Loucy (cell line): ENCODE results near the gene TSSC4.

Experiments
- H2AFZ ChIP-seq: fragments of 200-600 bp; sonication (generic); 2 replicates; pipeline ENCODE4 v1.6.0; 2016; ENCODE audit warnings: antibody characterized with exemption, mild to moderate bottlenecking, low read length, moderate library complexity
- H3F3A ChIP-seq: fragments of 200-600 bp; 2 replicates; pipeline ENCODE4 v1.6.0; 2016; ENCODE audit warnings: antibody characterized with exemption, low read depth, mild to moderate bottlenecking
- H3K27me3 ChIP-seq: fragments of 200-600 bp; sonication (generic); 2 replicates; pipeline ENCODE4 v1.6.1; 2014; ENCODE audit warnings: low read length, mild to moderate bottlenecking; ENCODE audit not compliant: insufficient read depth, poor library complexity, severe bottlenecking
- H3K36me3 ChIP-seq: fragments of 200-600 bp; sonication (generic); 2 replicates; pipeline ENCODE4 v1.6.1; 2016; ENCODE audit warnings: low read length; ENCODE audit not compliant: insufficient read depth
- H3K4me1 ChIP-seq: fragments of 200-600 bp; sonication (generic); 2 replicates; pipeline ENCODE4 v1.5.1; 2014; ENCODE audit warnings: low read length, mild to moderate bottlenecking; ENCODE audit not compliant: insufficient read depth, poor library complexity, severe bottlenecking
- H3K4me2 ChIP-seq: fragments of 200-600 bp; sonication (generic); 2 replicates; pipeline ENCODE4 v1.6.0; 2014; ENCODE audit warnings: antibody characterized with exemption, low read length, low read depth, mild to moderate bottlenecking; ENCODE audit not compliant: poor library complexity, severe bottlenecking
- H3K4me3 ChIP-seq: fragments of 200-600 bp; sonication (generic); 2 replicates; pipeline ENCODE4 v1.5.1; 2014; ENCODE audit warnings: low read length, mild to moderate bottlenecking, mixed read lengths; ENCODE audit not compliant: poor library complexity, severe bottlenecking
- H3K79me2 ChIP-seq: fragments of 200-600 bp; sonication (generic); 2 replicates; pipeline ENCODE4 v1.6.1; 2014; ENCODE audit warnings: low read length; ENCODE audit not compliant: insufficient read depth
- H3K9ac ChIP-seq: fragments of 200-600 bp; sonication (generic); 2 replicates; pipeline ENCODE4 v1.6.0; 2014; ENCODE audit warnings: mild to moderate bottlenecking, low read depth, low read length, moderate library complexity; ENCODE audit not compliant: poor library complexity, severe bottlenecking
- H3K9me2 ChIP-seq: fragments of 200-600 bp; sonication (generic); replicated peaks from 2 replicates; pipeline ENCODE4 v1.6.1; 2016; ENCODE audit warnings: low read depth, low read length, mixed read lengths
- H3K9me3 ChIP-seq: fragments of 200-600 bp; sonication (generic); 2 replicates; pipeline ENCODE4 v1.6.1; 2014; ENCODE audit warnings: mild to moderate bottlenecking, antibody characterized with exemption, low read length, low read depth; ENCODE audit not compliant: insufficient read depth
- H4K20me1 ChIP-seq: fragments of 200-600 bp; sonication (generic); 2 replicates; pipeline ENCODE4 v1.6.0; 2014; ENCODE audit warnings: antibody characterized with exemption, low read length, mild to moderate bottlenecking; ENCODE audit not compliant: insufficient read depth, poor library complexity, severe bottlenecking
- EZH2phosphoT487 ChIP-seq: fragments of 200-600 bp; IDR thresholded peaks from 2 replicates; pipeline ENCODE4 v1.6.1; 2018; ENCODE audit warnings: antibody characterized with exemption, mild to moderate bottlenecking, moderate library complexity, borderline replicate concordance
- TF ChIP-seq, protein P1 (sequence below): fragments of 200-600 bp; sonication (generic); conservative IDR thresholded peaks from 2 replicates; pipeline ENCODE4 v1.5.1; 2014; ENCODE audit warnings: mild to moderate bottlenecking, antibody characterized with exemption, low read length

The TSSC4 gene

DNA sequence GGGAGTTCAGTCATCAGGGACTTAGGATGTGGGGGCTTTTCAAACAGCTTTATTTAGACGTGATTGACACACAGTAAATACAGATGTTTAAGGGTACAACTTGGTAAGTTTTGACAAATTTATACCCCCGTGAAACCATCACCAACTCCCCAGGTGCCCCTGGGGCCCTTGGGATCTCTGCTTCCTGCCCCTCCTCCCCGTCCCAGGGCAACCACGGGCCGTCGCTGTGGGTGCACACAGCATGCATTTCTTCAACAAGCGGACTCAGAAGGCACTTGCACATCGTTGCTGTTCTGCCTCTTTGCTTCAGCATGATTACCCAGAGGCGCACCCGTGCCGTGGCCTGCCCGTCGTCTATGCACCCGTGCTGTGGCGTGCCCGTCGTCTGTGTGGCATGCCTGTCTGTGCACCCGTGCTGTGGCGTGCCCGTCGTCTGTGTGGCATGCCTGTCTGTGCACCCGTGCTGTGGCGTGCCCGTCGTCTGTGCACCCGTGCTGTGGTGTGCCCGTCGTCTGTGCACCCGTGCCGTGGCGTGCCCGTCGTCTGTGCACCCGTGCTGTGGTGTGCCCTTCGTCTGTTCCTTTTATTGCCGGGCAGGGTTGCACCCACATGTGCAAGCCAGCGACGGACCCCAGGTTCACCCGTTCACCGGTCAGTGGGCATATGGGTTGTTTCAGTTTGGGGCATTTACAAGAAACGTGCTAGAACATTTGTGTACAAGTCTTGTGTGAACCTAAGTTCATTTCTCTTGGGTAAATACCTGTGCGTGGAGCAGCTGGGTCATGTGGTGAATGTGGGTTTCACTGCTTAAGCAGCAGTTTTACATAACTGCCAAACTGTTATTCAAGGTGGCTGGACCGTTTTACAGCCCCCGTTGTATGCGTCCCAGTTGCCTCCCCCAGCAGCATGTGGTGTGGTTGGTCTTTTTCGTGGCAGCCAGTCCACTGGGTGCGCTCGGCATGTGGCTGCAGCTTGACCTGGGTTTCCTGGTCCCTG is 15.1 kb upstream of the TSSC4 start:
- Histone ChIP-seq H3F3A (no peaks in the 10 kb centered on the region), H3K9me3 (no peaks in the 10 kb centered on the region), H3K36me3 (peaks cover 7% of the 10 kb centered on the region; the same call in 1 of the 2 replicates), H3K79me2 (peaks cover 97% of the 10 kb centered on the region), H4K20me1 (peaks cover 98% of the 10 kb centered on the region), H3K9me2 (no peaks in the 10 kb centered on the region), H2AFZ (no peak overlapping the region), H3K27me3 (no peaks in the 10 kb centered on the region), H3K9ac (peak overlapping the region; percentile 41), H3K4me3 (peak overlapping the region; percentile 46), H3K4me1 (peaks cover 64% of the 10 kb centered on the region), H3K4me2 (peak overlapping the region; percentile 45)
- TF ChIP-seq, protein P1, sequence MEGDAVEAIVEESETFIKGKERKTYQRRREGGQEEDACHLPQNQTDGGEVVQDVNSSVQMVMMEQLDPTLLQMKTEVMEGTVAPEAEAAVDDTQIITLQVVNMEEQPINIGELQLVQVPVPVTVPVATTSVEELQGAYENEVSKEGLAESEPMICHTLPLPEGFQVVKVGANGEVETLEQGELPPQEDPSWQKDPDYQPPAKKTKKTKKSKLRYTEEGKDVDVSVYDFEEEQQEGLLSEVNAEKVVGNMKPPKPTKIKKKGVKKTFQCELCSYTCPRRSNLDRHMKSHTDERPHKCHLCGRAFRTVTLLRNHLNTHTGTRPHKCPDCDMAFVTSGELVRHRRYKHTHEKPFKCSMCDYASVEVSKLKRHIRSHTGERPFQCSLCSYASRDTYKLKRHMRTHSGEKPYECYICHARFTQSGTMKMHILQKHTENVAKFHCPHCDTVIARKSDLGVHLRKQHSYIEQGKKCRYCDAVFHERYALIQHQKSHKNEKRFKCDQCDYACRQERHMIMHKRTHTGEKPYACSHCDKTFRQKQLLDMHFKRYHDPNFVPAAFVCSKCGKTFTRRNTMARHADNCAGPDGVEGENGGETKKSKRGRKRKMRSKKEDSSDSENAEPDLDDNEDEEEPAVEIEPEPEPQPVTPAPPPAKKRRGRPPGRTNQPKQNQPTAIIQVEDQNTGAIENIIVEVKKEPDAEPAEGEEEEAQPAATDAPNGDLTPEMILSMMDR, result no peak
- TF ChIP-seq EZH2phosphoT487, result no peak

DNA sequence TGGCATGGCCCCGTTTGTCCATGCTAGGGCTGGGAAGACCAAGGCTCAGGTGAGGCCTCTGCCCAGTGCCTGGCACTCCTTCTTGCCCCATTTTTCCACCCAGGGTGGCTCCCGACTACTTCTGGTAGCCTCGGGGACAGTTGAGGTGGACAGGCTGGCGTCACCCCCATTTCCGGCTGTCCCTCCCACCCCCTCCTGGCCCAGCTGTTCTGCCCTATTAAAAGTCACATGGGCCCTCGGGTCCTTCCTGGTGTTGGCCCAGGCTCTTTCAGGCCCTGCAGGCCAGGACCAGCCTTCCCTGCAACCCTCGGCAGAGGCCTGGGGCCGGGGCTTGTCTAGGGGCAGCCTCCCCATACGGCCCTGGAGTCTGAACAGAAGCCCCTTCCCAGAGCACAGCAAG is 14.0 kb upstream of the TSSC4 start:
- Histone ChIP-seq H3K36me3 (peaks cover 18% of the 10 kb centered on the region; the same call in 1 of the 2 replicates), H3K4me3 (peak overlapping the region; percentile 46), H3K27me3 (no peaks in the 10 kb centered on the region), H3K4me2 (peak overlapping the region; percentile 45), H3K9ac (peak overlapping the region; percentile 62), H3K9me3 (no peaks in the 10 kb centered on the region), H3F3A (no peaks in the 10 kb centered on the region), H3K4me1 (peaks cover 60% of the 10 kb centered on the region), H4K20me1 (peaks cover 89% of the 10 kb centered on the region), H2AFZ (no peak overlapping the region), H3K9me2 (no peaks in the 10 kb centered on the region), H3K79me2 (peaks cover 93% of the 10 kb centered on the region)
- no peak for TF ChIP-seq EZH2phosphoT487
- TF ChIP-seq, protein P1, result no peak

DNA sequence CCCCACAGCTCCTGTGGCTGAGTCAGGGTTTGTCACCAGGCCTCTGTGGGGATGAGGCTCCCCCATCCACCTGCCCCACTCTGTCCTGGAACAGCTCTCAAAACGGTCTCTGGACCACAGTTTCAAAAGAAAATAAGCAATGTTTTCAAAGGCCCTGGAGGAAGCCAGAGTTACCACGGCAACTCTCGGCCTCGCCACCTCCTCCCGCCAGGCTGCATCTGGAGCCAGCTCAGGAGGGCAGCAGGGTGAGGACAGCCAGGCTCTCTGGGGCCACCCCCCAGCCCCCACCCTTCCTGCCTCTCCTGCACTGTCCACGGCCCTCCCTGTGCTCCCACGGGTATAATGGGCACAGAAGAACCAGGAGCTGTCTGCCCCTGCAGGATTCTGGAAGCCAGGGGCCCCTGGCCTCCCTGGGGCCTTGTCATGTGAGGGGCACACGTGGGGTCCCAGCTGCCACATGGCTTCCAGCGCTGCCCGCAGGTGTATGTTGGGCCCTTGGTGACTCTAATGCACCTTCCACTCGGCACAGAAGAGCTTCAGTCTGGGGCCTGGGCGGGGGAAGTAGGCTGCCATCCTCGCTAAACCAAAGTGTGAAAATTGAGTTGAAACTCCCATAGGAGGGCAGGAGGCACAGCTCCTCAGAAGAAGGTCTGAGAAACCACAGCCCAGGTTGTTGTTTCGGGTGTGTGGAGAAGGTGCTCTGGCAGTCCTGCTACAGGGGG is 13.1 kb upstream of the TSSC4 start:
- no peaks in the 10 kb centered on the region for H3K9me3 ChIP-seq
- peaks cover 86% of the 10 kb centered on the region for H4K20me1 ChIP-seq
- no peaks in the 10 kb centered on the region for H3K9me2 ChIP-seq
- peaks cover 26% of the 10 kb centered on the region; the same call in 1 of the 2 replicates for H3K36me3 ChIP-seq
- peak overlapping the region; percentile 62 for H3K9ac ChIP-seq
- TF ChIP-seq EZH2phosphoT487, result no peak
- H3K4me2 ChIP-seq, result peak overlapping the region; percentile 45
- H3K27me3 ChIP-seq, result no peaks in the 10 kb centered on the region
- H3F3A ChIP-seq, result no peaks in the 10 kb centered on the region
- H3K4me3 ChIP-seq, result peak overlapping the region; percentile 20
- H2AFZ ChIP-seq, result no peak overlapping the region
- H3K79me2 ChIP-seq, result peaks cover 90% of the 10 kb centered on the region
- H3K4me1 ChIP-seq, result peaks cover 52% of the 10 kb centered on the region
